Skeletal muscle satellite cell (primary cell): ENCODE results near the gene FTO.

ENCODE experiments used
- H3K27me3 ChIP-seq: 2 replicates; pipeline ENCODE4 v1.7.0; 2013; ENCODE audit warnings: low read length; ENCODE audit not compliant: control insufficient read depth, insufficient read depth
- H3K36me3 ChIP-seq: 2 replicates; pipeline ENCODE4 v1.7.0; 2013; ENCODE audit warnings: mild to moderate bottlenecking, control low read depth, low read length; ENCODE audit not compliant: insufficient read depth
- H3K4me1 ChIP-seq: 2 replicates; pipeline ENCODE4 v1.7.0; 2013; ENCODE audit warnings: low read length; ENCODE audit not compliant: control insufficient read depth, insufficient read depth
- H3K4me2 ChIP-seq: 2 replicates; pipeline ENCODE4 v1.7.0; 2013; ENCODE audit warnings: mild to moderate bottlenecking, low read length
- H3K4me3 ChIP-seq: 2 replicates; pipeline ENCODE4 v1.7.0; 2013; ENCODE audit warnings: low read length
- H3K9ac ChIP-seq: 2 replicates; pipeline ENCODE4 v1.7.0; 2013; ENCODE audit warnings: mild to moderate bottlenecking, low read depth, low read length, moderate library complexity
- H3K9me3 ChIP-seq: replicated peaks from 2 replicates; pipeline ENCODE4 v1.7.0; 2013; ENCODE audit warnings: mild to moderate bottlenecking, control low read depth, low read length

FTO gene

GRCh38 chr16:54053891-54054820 is 350.2 kb downstream of the FTO start:
- no peaks in the 10 kb centered on the region for H3K9me3 ChIP-seq
- no peak overlapping the region for H3K4me3 ChIP-seq
- no peaks in the 10 kb centered on the region for H3K4me1 ChIP-seq
- no peaks in the 10 kb centered on the region for H3K27me3 ChIP-seq
- H3K9ac ChIP-seq = no peak overlapping the region
- H3K36me3 ChIP-seq = no peaks in the 10 kb centered on the region
- H3K4me2 ChIP-seq = no peak overlapping the region

DNA sequence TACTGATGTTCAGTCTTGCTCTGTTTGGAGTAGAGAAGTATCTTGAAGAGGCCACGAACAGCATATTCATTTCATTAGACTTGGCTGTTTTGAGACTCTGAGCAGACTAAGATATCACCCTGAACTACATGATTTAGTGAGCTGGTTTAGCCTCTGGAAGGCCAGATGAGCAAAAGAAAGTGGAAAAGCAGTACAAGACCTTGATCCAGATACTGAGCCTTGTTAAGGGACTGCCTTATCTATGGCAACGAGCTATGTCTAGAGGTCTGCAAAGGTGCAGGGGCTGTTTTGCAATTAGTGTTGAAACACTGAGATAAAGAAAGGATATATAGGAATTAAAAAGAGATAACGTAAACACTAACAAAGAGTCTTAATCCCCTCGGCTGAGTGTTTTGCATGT is 351.2 kb downstream of the FTO start:
- Histone ChIP-seq H3K9ac (no peak overlapping the region), H3K9me3 (no peaks in the 10 kb centered on the region), H3K36me3 (no peaks in the 10 kb centered on the region), H3K27me3 (no peaks in the 10 kb centered on the region), H3K4me2 (no peak overlapping the region), H3K4me1 (no peaks in the 10 kb centered on the region), H3K4me3 (no peak overlapping the region)

DNA sequence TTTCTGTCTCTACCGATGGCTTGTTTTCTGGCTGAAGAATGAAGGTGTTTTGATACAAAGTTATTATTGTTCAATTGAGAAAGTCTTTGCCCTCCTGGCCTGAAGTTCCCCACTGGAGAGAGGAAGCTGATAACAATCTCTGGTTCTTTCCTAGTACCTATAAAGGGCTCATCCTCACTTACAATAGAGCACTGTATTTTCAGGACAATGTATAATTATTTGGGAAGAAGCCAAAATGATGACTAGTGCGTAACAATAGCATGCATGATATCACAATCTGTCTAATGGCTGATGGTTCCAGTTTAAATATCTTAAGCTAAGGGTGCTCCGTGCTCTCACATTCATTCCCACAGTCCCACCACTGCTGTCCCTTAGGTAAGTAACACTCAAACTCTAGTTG is 351.9 kb downstream of the FTO start:
- no peak overlapping the region for H3K9ac ChIP-seq
- no peaks in the 10 kb centered on the region for H3K9me3 ChIP-seq
- H3K36me3 ChIP-seq = no peaks in the 10 kb centered on the region

DNA sequence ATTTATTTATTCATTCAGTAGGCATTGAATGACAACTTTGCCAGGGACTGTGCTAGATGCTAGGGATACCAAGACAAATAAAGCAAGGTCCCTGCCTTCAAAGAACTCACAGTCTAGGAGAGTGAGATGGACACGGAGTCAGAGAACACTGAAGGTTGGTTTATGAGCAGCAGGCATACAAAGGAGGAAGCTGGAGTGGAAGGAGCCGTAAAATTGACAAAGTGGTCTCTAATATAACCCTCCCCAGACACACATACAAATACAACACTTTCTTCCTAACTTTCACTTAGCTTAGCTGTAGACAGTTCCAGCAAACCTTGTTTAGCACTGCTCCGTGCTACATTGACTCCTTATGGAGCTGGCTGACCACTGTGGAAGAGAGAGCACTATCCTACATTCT is 353.0 kb downstream of the FTO start:
- H3K27me3 ChIP-seq = no peaks in the 10 kb centered on the region
- H3K9me3 ChIP-seq = no peaks in the 10 kb centered on the region
- H3K36me3 ChIP-seq = no peaks in the 10 kb centered on the region
- H3K4me3 ChIP-seq = no peak overlapping the region
- H3K9ac ChIP-seq = no peak overlapping the region
- no peak overlapping the region for H3K4me2 ChIP-seq
- no peaks in the 10 kb centered on the region for H3K4me1 ChIP-seq

More for the DNA sequence above, 351.9 kb downstream of the FTO start:
- no peak overlapping the region for H3K4me2 ChIP-seq
- no peak overlapping the region for H3K4me3 ChIP-seq
- H3K4me1 ChIP-seq = no peaks in the 10 kb centered on the region
- H3K27me3 ChIP-seq = no peaks in the 10 kb centered on the region

- H3K4me3 ChIP-seq = no peak overlapping the region
- no peaks in the 10 kb centered on the region for H3K9me3 ChIP-seq
- no peak overlapping the region for H3K4me2 ChIP-seq
- no peaks in the 10 kb centered on the region for H3K4me1 ChIP-seq
- no peaks in the 10 kb centered on the region for H3K27me3 ChIP-seq
- no peaks in the 10 kb centered on the region for H3K36me3 ChIP-seq
- no peak overlapping the region for H3K9ac ChIP-seq
Observed at GRCh38 chr16:54059319-54059718, 355.4 kb downstream of the FTO start.

- Histone ChIP-seq H3K27me3 (no peaks in the 10 kb centered on the region), H3K4me3 (no peak overlapping the region), H3K9ac (no peak overlapping the region), H3K4me1 (no peaks in the 10 kb centered on the region), H3K9me3 (no peaks in the 10 kb centered on the region), H3K4me2 (no peak overlapping the region), H3K36me3 (no peaks in the 10 kb centered on the region)
Observed at GRCh38 chr16:54060599-54061421, 356.9 kb downstream of the FTO start.

DNA sequence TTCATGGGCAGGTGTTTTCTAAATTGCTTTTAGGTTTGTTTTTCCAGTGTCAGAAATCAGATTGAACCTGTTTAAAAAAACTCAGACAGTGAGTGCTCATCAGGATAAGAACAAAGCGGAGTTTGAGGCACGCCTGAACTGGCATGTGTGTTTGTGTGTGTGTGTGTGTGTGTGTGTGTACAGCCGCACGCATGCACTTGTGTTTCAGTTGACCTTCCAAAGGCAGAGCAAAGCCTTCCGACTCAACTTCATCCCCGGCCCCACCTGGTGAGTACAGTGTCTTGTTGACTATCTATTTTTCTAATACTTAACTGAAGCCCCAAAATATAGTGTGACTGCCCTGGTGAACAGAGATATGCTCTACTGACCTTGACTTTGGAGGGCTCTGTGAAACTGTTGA is 357.5 kb downstream of the FTO start:
- H3K9ac ChIP-seq = no peak overlapping the region
- H3K36me3 ChIP-seq = no peaks in the 10 kb centered on the region
- no peaks in the 10 kb centered on the region for H3K27me3 ChIP-seq
- H3K4me2 ChIP-seq = no peak overlapping the region
- H3K4me3 ChIP-seq = no peak overlapping the region
- peaks cover 3% of the 10 kb centered on the region for H3K4me1 ChIP-seq
- no peaks in the 10 kb centered on the region for H3K9me3 ChIP-seq

DNA sequence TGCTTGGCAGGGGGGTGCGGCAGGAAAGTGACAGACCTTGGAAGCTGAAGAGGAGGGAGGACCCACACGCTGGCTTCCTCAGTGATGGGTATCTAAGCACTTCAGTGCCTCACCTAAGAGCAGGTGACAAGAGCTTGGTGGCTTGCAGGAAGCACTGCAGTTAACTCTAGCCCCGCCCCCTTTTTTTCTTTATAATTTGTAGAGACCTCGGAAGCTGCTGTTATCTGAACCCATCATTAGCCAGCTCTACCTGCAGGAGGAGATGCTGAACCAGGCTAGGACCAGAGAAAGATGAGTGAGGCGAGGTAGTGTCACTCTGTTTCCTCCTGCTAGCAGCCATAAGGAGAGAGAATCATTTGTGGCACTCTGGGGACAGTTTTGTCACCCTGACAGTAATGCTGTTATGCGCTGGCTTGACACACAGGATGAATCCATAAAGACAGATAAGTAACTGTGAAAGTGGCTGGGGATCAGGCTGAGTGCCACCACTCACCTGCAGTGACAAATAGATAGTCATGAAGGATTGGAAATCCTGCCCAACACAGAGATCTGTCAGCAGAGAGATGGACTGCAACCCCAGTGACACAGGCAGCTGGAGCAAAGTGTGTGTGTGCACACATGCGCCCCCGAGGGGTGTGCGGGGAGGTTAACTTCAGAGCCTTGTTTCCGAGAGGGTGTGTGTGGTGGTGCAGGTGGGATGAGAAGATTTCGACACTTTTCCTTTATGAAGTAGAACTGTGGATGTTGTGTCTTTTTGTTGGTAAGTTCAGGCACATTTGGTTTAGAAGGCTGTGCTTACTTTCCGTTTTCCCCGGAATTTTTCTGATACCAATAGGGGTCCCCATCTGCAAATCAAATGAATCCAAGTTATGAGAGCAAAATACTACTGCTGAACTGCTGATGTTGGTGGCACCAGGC is 358.7 kb downstream of the FTO start:
- no peaks in the 10 kb centered on the region for H3K27me3 ChIP-seq

GRCh38 chr16:54063279-54063773 is 359.4 kb downstream of the FTO start:
- no peaks in the 10 kb centered on the region for H3K27me3 ChIP-seq
- no peak overlapping the region for H3K4me3 ChIP-seq
- no peak overlapping the region for H3K4me2 ChIP-seq
- H3K36me3 ChIP-seq = no peaks in the 10 kb centered on the region
- H3K9me3 ChIP-seq = no peaks in the 10 kb centered on the region
- no peak overlapping the region for H3K9ac ChIP-seq
- peaks cover 7% of the 10 kb centered on the region for H3K4me1 ChIP-seq

More for the DNA sequence above, 358.7 kb downstream of the FTO start:
- Histone ChIP-seq H3K36me3 (no peaks in the 10 kb centered on the region), H3K4me1 (peaks cover 7% of the 10 kb centered on the region), H3K9ac (no peak overlapping the region), H3K4me2 (no peak overlapping the region), H3K4me3 (no peak overlapping the region), H3K9me3 (no peaks in the 10 kb centered on the region)

DNA sequence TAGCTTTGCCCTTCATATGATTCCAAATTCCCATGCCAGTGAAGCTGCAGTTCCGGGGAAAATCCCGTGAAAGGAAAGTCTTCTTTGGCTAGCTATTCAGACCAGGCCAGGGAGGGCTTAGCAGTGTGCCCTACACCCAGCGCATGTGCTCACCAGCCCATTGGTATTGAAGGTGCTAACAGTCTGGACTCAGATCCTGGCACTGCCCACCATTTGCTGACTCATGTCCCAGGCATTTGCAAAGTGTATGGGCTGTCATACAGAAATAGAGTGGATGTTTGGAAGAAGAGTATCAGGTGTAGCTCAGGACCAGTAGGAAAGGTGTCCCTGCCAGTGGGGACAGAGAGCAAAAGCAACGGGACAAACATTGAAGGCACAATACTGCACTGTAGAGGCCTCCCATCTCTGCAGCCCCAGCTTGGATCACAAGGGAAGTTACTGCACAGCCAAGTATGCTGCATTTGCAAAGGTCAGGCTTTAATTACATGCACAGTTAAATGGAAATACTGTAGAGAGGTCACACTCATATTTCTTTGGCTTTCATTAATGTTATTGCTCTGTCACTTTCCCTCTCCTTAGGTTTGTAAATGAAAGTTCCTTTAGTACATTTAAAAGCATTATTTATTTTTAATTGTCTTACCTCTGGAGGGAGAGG is 362.6 kb downstream of the FTO start:
- no peak overlapping the region for H3K4me3 ChIP-seq
- no peaks in the 10 kb centered on the region for H3K36me3 ChIP-seq
- no peak overlapping the region for H3K4me2 ChIP-seq
- H3K9me3 ChIP-seq = no peaks in the 10 kb centered on the region
- H3K9ac ChIP-seq = no peak overlapping the region
- H3K27me3 ChIP-seq = no peaks in the 10 kb centered on the region
- H3K4me1 ChIP-seq = peaks cover 7% of the 10 kb centered on the region
